A549 (cell line): ENCODE data around the gene SLC17A9. TPM values are rescaled to one million over a fixed set of nuclear protein-coding genes. Genes with fewer than 3 reads are reported as not detected.

Experiments
- ATAC-seq, 2 experiments: fragments of 200-7000 bp in 1 of 2; fragments of >200 bp in 1 of 2; cut with Nextera tagmentation in 1 of 2; cut with Tn5 transposase in 1 of 2; 3 replicates each; pipeline versions ENCODE4 v1.8.0 to v1.9.1; 2018 to 2020; ENCODE audit warnings: mild to moderate bottlenecking in 1 of 2, moderate library complexity in 1 of 2
- CTCF ChIA-PET: fragments of 300-600 bp; sonication (Branson Sonifier 250); formaldehyde crosslinking; extraction: SDS; loops from one replicate; lab custom pipeline; 2021; ENCODE audit warnings: antibody characterized with exemption, inconsistent platforms; lab: Yijun Ruan, JAX
- POLR2A ChIA-PET: fragments of 350-600 bp; formaldehyde crosslinking; extraction: SDS; loops from one replicate; lab custom pipeline; 2021; ENCODE audit warnings: antibody characterized with exemption, inconsistent platforms; lab: Yijun Ruan, JAX
- DNase-seq, 2 experiments: peaks; one replicate each; pipeline versions ENCODE4 v3.0.0 to v3.0.0-alpha.2; 2011 to 2016; ENCODE audit warnings: low read depth in 1 of 2, low spot score in 1 of 2
- FAIRE-seq: peaks from 2 replicates; lab custom pipeline; 2011; peaks lifted over from hg19 to GRCh38; lab: Jason Lieb, UNC
- H3K27ac ChIP-seq, 2 experiments: fragments of >200 bp; sonication (Bioruptor Twin); formaldehyde crosslinking; 3 replicates each; pipeline ENCODE4 v1.5.1; 2016 to 2017
- H3K4me1 ChIP-seq: fragments of >200 bp; sonication (Bioruptor Twin); formaldehyde crosslinking; 3 replicates; pipeline ENCODE4 v1.6.1; 2016
- H3K4me2 ChIP-seq: fragments of >200 bp; sonication (Bioruptor Twin); formaldehyde crosslinking; 3 replicates; pipeline ENCODE4 v1.6.1; 2016
- H3K4me3 ChIP-seq: fragments of >200 bp; sonication (Bioruptor Twin); formaldehyde crosslinking; 3 replicates; pipeline ENCODE4 v1.5.1; 2016
- H3K9me3 ChIP-seq: fragments of >200 bp; sonication (Bioruptor Twin); formaldehyde crosslinking; 3 replicates; pipeline ENCODE4 v1.6.1; 2016
- BCL3 ChIP-seq: fragments of >200 bp; sonication (Bioruptor Twin); formaldehyde crosslinking; IDR thresholded peaks from 3 replicates; pipeline ENCODE4 v1.6.1; 2016
- BHLHE40 ChIP-seq: IDR thresholded peaks from 2 replicates; pipeline ENCODE4 v1.6.1; 2012; ENCODE audit warnings: low read depth, low read length, inconsistent platforms
- CEBPB ChIP-seq, 2 experiments: fragments of >200 bp in 1 of 2; sonication (Bioruptor Twin) in 1 of 2; formaldehyde crosslinking in 1 of 2; IDR thresholded peaks; 2 replicates each; pipeline ENCODE4 v1.6.1; 2012 to 2016
- CHD4 ChIP-seq: fragments of 200-600 bp; sonication (generic); IDR thresholded peaks from 2 replicates; pipeline ENCODE4 v1.6.1; 2016; ENCODE audit warnings: antibody characterized with exemption, mild to moderate bottlenecking, borderline replicate concordance
- CTCF ChIP-seq: fragments of >200 bp; sonication (Bioruptor Twin); formaldehyde crosslinking; IDR thresholded peaks from 3 replicates; pipeline ENCODE4 v1.5.1; 2016
- EHF ChIP-seq: fragments of 250-450 bp; sonication (Bioruptor Pico); IDR thresholded peaks from 2 replicates; pipeline ENCODE4 v1.5.0; 2020; ENCODE audit warnings: mild to moderate bottlenecking
- FOSL2 ChIP-seq, 2 experiments: fragments of 450-650 bp in 1 of 2; fragments of >200 bp in 1 of 2; sonication (Bioruptor Twin) in 1 of 2; formaldehyde crosslinking; IDR thresholded peaks; 2 replicates each; pipeline versions ENCODE4 v1.5.0 to v1.6.1; 2016 to 2020; ENCODE audit warnings: mild to moderate bottlenecking in 1 of 2, moderate library complexity in 1 of 2
- FOXS1 ChIP-seq: fragments of 250-450 bp; sonication (Bioruptor Pico); IDR thresholded peaks from 2 replicates; pipeline ENCODE4 v1.5.0; 2020; ENCODE audit warnings: mild to moderate bottlenecking, moderate library complexity
- GATA3 ChIP-seq: IDR thresholded peaks from 2 replicates; pipeline ENCODE4 v1.6.1; 2012; ENCODE audit warnings: borderline replicate concordance
- HDAC2 ChIP-seq: fragments of 200-600 bp; sonication (generic); IDR thresholded peaks from 2 replicates; pipeline ENCODE4 v1.6.1; 2016
- HES2 ChIP-seq: fragments of >200 bp; sonication (Bioruptor Twin); formaldehyde crosslinking; IDR thresholded peaks from 2 replicates; pipeline ENCODE4 v1.6.1; 2016
- HEYL ChIP-seq: fragments of 250-450 bp; sonication (Bioruptor Pico); IDR thresholded peaks from 2 replicates; pipeline ENCODE4 v1.8.0; 2021; ENCODE audit warnings: mild to moderate bottlenecking, moderate library complexity
- HMGXB4 ChIP-seq: fragments of 250-450 bp; sonication (Bioruptor Pico); IDR thresholded peaks from 2 replicates; pipeline ENCODE4 v1.5.0; 2021; ENCODE audit warnings: mild to moderate bottlenecking, moderate library complexity, borderline replicate concordance
- HOXA7 ChIP-seq: fragments of 250-450 bp; sonication (Bioruptor Pico); IDR thresholded peaks from 2 replicates; pipeline ENCODE4 v1.5.0; 2020; ENCODE audit warnings: mild to moderate bottlenecking, moderate library complexity
- HOXB13 ChIP-seq: fragments of 250-450 bp; sonication (Bioruptor Pico); IDR thresholded peaks from 2 replicates; pipeline ENCODE4 v1.5.0; 2020; ENCODE audit warnings: low read depth, mild to moderate bottlenecking, moderate library complexity
- JUN ChIP-seq, 2 experiments: fragments of >200 bp; sonication (Bioruptor Twin); formaldehyde crosslinking; IDR thresholded peaks; 2 replicates in 1 of 2; 3 replicates in 1 of 2; pipeline ENCODE4 v1.6.1; 2016 to 2017
- KDM5A ChIP-seq: fragments of 200-600 bp; sonication (generic); IDR thresholded peaks from 2 replicates; pipeline ENCODE4 v1.6.1; 2016; ENCODE audit warnings: antibody characterized with exemption, mild to moderate bottlenecking
- MAX ChIP-seq: IDR thresholded peaks from 2 replicates; pipeline ENCODE4 v1.6.1; 2012
- MYC ChIP-seq: IDR thresholded peaks from 2 replicates; pipeline ENCODE4 v1.6.1; 2012; ENCODE audit warnings: mild to moderate bottlenecking, inconsistent platforms, low read length, improper control_type of control experiment, borderline replicate concordance
- NPAS2 ChIP-seq: fragments of 250-450 bp; sonication (Bioruptor Pico); IDR thresholded peaks from 2 replicates; pipeline ENCODE4 v1.8.0; 2022; ENCODE audit warnings: mild to moderate bottlenecking, moderate library complexity, borderline replicate concordance
- PHF8 ChIP-seq: fragments of 200-600 bp; sonication (generic); IDR thresholded peaks from 2 replicates; pipeline ENCODE4 v1.6.1; 2016; ENCODE audit warnings: low read depth, mild to moderate bottlenecking, antibody characterized with exemption, moderate library complexity, borderline replicate concordance
- POLR2AphosphoS2 ChIP-seq: conservative IDR thresholded peaks from 2 replicates; pipeline ENCODE4 v1.6.1; 2012; ENCODE audit warnings: low read length, improper control_type of control experiment, inconsistent platforms
- RAD21 ChIP-seq, 2 experiments: fragments of >200 bp in 1 of 2; sonication (Bioruptor Twin) in 1 of 2; formaldehyde crosslinking in 1 of 2; IDR thresholded peaks in 1 of 2; conservative IDR thresholded peaks in 1 of 2; 2 replicates in 1 of 2; 3 replicates in 1 of 2; pipeline ENCODE4 v1.6.1; 2012 to 2018; ENCODE audit warnings: inconsistent platforms in 1 of 2
- RARB ChIP-seq: fragments of 250-450 bp; sonication (Bioruptor Pico); IDR thresholded peaks from 2 replicates; pipeline ENCODE4 v1.8.0; 2021; ENCODE audit warnings: mild to moderate bottlenecking, moderate library complexity
- REST ChIP-seq: fragments of 200-600 bp; sonication (generic); IDR thresholded peaks from 2 replicates; pipeline ENCODE4 v1.6.1; 2016; ENCODE audit warnings: antibody characterized with exemption, mild to moderate bottlenecking, moderate library complexity
- TFCP2L1 ChIP-seq: fragments of 250-450 bp; sonication (Bioruptor Pico); IDR thresholded peaks from 2 replicates; pipeline ENCODE4 v1.5.0; 2021; ENCODE audit warnings: mild to moderate bottlenecking
- TP53 ChIP-seq: fragments of 250-450 bp; sonication (Bioruptor Pico); IDR thresholded peaks from 2 replicates; pipeline ENCODE4 v1.5.0; 2021; ENCODE audit warnings: mild to moderate bottlenecking, moderate library complexity
- ZC3H11A ChIP-seq: fragments of 450-650 bp; IDR thresholded peaks from 2 replicates; pipeline ENCODE4 v1.6.1; 2014; ENCODE audit warnings: antibody characterized with exemption, mild to moderate bottlenecking
- ZFP36 ChIP-seq: fragments of 450-650 bp; IDR thresholded peaks from 2 replicates; pipeline ENCODE4 v1.6.1; 2014; ENCODE audit warnings: borderline replicate concordance; ENCODE audit not compliant: partially characterized antibody
- WGBS: methylation state at CpG from one replicate; pipeline ENCODE4 v1.1.6; 2017; ENCODE audit errors: missing lambda C conversion rate; 5-methylcytosine and 5-hydroxymethylcytosine counted together
- polyA plus RNA-seq, 4 experiments: library from polyadenylated mRNA; depleted of rRNA in 3 of 4; stranded (reverse); fragments of >200 nt; fragmentation: RNase III in 1 of 4; extraction: RNeasy Plus Mini Kit Qiagen cat#74134 plus additional on column Dnase treatment in 1 of 4; gene quantifications; 2 replicates in 3 of 4; 3 replicates in 1 of 4; pipeline ENCODE4 v1.2.3, GENCODE V29; 2011 to 2017

Gene SLC17A9
- polyA plus RNA-seq, 2 of the 4 experiments (the other 2 are of a cell fraction): 0.05 TPM; not detected in 1

GRCh38 chr20:62949962-62950361 lies 2.5 kb upstream of the SLC17A9 start:
- WGBS: 93% methylated on average over 12 of the region's 12 CpGs
- TF ChIP-seq MAX: no peak
- TF ChIP-seq HES2: no peak
- TF ChIP-seq FOXS1 (CRISPR knock-in tag): no peak
- no peak for TF ChIP-seq TFCP2L1 (CRISPR knock-in tag)
- TF ChIP-seq TP53 (CRISPR knock-in tag): no peak
- TF ChIP-seq KDM5A: no peak
- no peak for TF ChIP-seq EHF (CRISPR knock-in tag)
- TF ChIP-seq CHD4: no peak
- no peak for TF ChIP-seq RARB (CRISPR knock-in tag)
- no peak for TF ChIP-seq RAD21 (conservative IDR thresholded peaks at IDR 0.05 in 1 of 2, IDR thresholded peaks at IDR 0.05 in 1 of 2)
- TF ChIP-seq POLR2AphosphoS2: no peak
- TF ChIP-seq GATA3: no peak
- TF ChIP-seq PHF8: no peak
- no peak for TF ChIP-seq JUN (IDR thresholded peaks at IDR 0.05)
- TF ChIP-seq FOSL2 (IDR thresholded peaks at IDR 0.05): no peak
- TF ChIP-seq FOSL2 (CRISPR knock-in tag; IDR thresholded peaks at IDR 0.05): no peak
- TF ChIP-seq CEBPB (IDR thresholded peaks at IDR 0.05): no peak
- no peak for TF ChIP-seq HEYL
- no peak for TF ChIP-seq HOXA7 (CRISPR knock-in tag)
- no peak for TF ChIP-seq REST
- TF ChIP-seq MYC: no peak
- H3K27ac ChIP-seq: no peak overlapping the region
- FAIRE-seq (no peak), ATAC-seq (no peak), DNase-seq (no peak)
- no peaks in the 10 kb centered on the region for H3K4me1 ChIP-seq
- ChIA-PET POLR2A (interaction anchor here (0.6 kb wide), 1 partner anchor 624 kb away, joined by 4 read pairs; the partner anchor contains the start of gene HELZ2), CTCF (interaction anchor here (0.6 to 2.7 kb wide), 8 partner anchors 22 to 78 kb away, joined by 3 to 9 read pairs (median 4); partner anchors contain the start of gene BHLHE23)
- no peak overlapping the region for H3K4me3 ChIP-seq
- no peak overlapping the region for H3K4me2 ChIP-seq
- peaks cover 8% of the 10 kb centered on the region; the same call in 2 of the 3 replicates for H3K9me3 ChIP-seq

- POLR2A ChIA-PET: no interaction called here
- H3K9me3 ChIP-seq: peaks cover 8% of the 10 kb centered on the region; the same call in 2 of the 3 replicates
- ATAC-seq: no peak
- H3K4me3 ChIP-seq: no peak overlapping the region
- H3K27ac ChIP-seq: no peak overlapping the region
- no peak overlapping the region for H3K4me2 ChIP-seq
- H3K4me1 ChIP-seq: peaks cover 6% of the 10 kb centered on the region; the same call in 2 of the 3 replicates
- CTCF ChIA-PET: interaction anchor here (0.9 to 5.5 kb wide), 7 partner anchors 14 to 78 kb away, joined by 3 to 19 read pairs (median 4); no protein-coding TSS in a partner anchor
- no peak for FAIRE-seq
- WGBS: 88% methylated on average over 8 of the region's 8 CpGs
- no peak for DNase-seq
- TF ChIP-seq RAD21 (conservative IDR thresholded peaks at IDR 0.05 in 1 of 2, IDR thresholded peaks at IDR 0.05 in 1 of 2) (no peak), BCL3 (no peak), POLR2AphosphoS2 (no peak), ZFP36 (no peak), BHLHE40 (no peak), NPAS2 (CRISPR knock-in tag) (no peak), TP53 (CRISPR knock-in tag) (no peak), ZC3H11A (no peak), HMGXB4 (CRISPR knock-in tag) (no peak), HDAC2 (no peak), HOXB13 (CRISPR knock-in tag) (no peak), CHD4 (no peak), TFCP2L1 (CRISPR knock-in tag) (no peak), FOXS1 (CRISPR knock-in tag) (no peak), CEBPB (IDR thresholded peaks at IDR 0.05) (no peak), CTCF (no peak)
Measured at GRCh38 chr20:62950741-62951140, 1.8 kb upstream of the SLC17A9 start.
